Lower leg skin (tissue), 4 donors: ENCODE data around the gene PRPF31. TPM values are rescaled to one million over a fixed set of nuclear protein-coding genes. Genes with fewer than 3 reads are reported as not detected.

ENCODE experiments used
- DNase-seq, 2 donors: peaks; one replicate each; pipeline ENCODE4 v3.0.0-alpha.2; 2019; ENCODE audit warnings: low spot score in 2 of 2
- H3K4me3 ChIP-seq: fragments of 200-600 bp; sonication (generic); 2 replicates; pipeline ENCODE4 v1.5.1; 2017; ENCODE audit warnings: mild to moderate bottlenecking, low read depth; ENCODE audit not compliant: poor library complexity, severe bottlenecking
- POLR2A ChIP-seq, 2 donors: fragments of 450-650 bp; IDR thresholded peaks; one replicate each; pipeline ENCODE4 v1.6.1; 2016 to 2017; ENCODE audit warnings: antibody characterized with exemption in 2 of 2, mild to moderate bottlenecking in 1 of 2, moderate library complexity in 1 of 2
- WGBS, 2 donors: methylation state at CpG; one replicate each; pipeline ENCODE4 v1.1.5; 2018; 5-methylcytosine and 5-hydroxymethylcytosine counted together
- intact Hi-C: fragments of 100-400 bp; cut with DNase I; formaldehyde crosslinking; loops from one replicate; pipeline ENCODE4 v1.15.0; 2023; ENCODE audit warnings: low total_unique reads
- total RNA-seq, 4 donors: library from RNA; depleted of rRNA; stranded (reverse); fragments of >200 nt; gene quantifications; one replicate each; pipeline ENCODE4 v1.1.0, GENCODE V29; 2016
- TF ChIP-seq, protein P1 (sequence below), 3 donors: fragments of 450-650 bp; IDR thresholded peaks; one replicate each; pipeline ENCODE4 v1.5.1; 2016; ENCODE audit warnings: antibody characterized with exemption in 3 of 3, mild to moderate bottlenecking in 3 of 3, moderate library complexity in 2 of 3

The PRPF31 gene
- total RNA-seq, 4 donors from 2014 or later: 39.2 to 65.1 (median 47.3) TPM

DNA sequence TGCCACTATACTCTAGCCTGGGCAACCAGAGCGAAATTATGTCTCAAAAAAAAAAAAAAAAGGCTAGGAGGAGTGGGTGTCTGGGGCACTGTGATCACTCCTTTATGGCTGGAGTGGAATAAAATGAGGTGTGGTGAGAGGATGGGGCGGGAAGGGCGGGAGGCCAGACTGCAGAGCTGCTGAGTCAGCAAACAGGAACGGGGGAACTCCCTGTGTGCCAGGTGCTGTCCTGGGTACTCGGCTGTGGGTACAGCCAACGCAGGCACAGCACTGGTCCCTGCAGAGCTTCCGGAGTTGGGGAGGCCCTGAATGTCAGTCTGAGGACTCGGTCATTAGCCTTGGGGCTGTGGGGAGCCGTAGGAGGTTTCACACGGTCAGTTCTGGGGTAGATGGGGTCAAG is 5.7 kb downstream of the PRPF31 start:
- DNase-seq: no peak
- WGBS, 2 donors: 79 to 83% methylated on average over 10 of the region's 10 CpGs
- intact Hi-C loops: no loop called here
- no peak for TF ChIP-seq POLR2A (IDR thresholded peaks at IDR 0.05)
- TF ChIP-seq, protein P1, sequence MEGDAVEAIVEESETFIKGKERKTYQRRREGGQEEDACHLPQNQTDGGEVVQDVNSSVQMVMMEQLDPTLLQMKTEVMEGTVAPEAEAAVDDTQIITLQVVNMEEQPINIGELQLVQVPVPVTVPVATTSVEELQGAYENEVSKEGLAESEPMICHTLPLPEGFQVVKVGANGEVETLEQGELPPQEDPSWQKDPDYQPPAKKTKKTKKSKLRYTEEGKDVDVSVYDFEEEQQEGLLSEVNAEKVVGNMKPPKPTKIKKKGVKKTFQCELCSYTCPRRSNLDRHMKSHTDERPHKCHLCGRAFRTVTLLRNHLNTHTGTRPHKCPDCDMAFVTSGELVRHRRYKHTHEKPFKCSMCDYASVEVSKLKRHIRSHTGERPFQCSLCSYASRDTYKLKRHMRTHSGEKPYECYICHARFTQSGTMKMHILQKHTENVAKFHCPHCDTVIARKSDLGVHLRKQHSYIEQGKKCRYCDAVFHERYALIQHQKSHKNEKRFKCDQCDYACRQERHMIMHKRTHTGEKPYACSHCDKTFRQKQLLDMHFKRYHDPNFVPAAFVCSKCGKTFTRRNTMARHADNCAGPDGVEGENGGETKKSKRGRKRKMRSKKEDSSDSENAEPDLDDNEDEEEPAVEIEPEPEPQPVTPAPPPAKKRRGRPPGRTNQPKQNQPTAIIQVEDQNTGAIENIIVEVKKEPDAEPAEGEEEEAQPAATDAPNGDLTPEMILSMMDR (IDR thresholded peaks at IDR 0.05): no peak
- H3K4me3 ChIP-seq: no peak overlapping the region

- 87 to 88% methylated on average over 15 to 17 of the region's 17 CpGs for WGBS, 2 donors
- no peak for TF ChIP-seq POLR2A (IDR thresholded peaks at IDR 0.05)
- TF ChIP-seq, protein P1 (IDR thresholded peaks at IDR 0.05): no peak
- H3K4me3 ChIP-seq: no peak overlapping the region
- no peak for DNase-seq
- intact Hi-C loops: no loop called here
Observed at GRCh38 chr19:54123682-54124081, 8.1 kb downstream of the PRPF31 start.

DNA sequence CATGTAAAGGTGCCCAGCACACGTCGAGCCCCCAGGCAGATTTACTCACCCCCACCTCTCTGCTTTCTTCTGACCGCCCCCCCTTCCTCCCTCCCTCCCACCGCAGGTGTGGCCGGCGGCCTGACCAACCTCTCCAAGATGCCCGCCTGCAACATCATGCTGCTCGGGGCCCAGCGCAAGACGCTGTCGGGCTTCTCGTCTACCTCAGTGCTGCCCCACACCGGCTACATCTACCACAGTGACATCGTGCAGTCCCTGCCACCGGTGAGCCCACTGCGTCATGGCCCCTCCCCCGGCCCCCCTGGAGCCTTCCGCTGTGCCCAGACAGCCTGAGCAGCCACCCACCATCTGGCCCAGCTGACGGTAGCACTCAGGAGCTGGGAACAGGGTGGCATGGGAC is 8.8 kb downstream of the PRPF31 start:
- H3K4me3 ChIP-seq: no peak overlapping the region
- 92 to 93% methylated on average over 18 to 19 of the region's 19 CpGs for WGBS, 2 donors
- intact Hi-C loops: no loop called here
- no peak for DNase-seq
- TF ChIP-seq, protein P1 (IDR thresholded peaks at IDR 0.05): no peak
- no peak for TF ChIP-seq POLR2A (IDR thresholded peaks at IDR 0.05)

- no peak overlapping the region for H3K4me3 ChIP-seq
- intact Hi-C loops: no loop called here
- DNase-seq: no peak
- 85 to 89% methylated on average over 5 to 9 of the region's 9 CpGs for WGBS, 2 donors
- TF ChIP-seq POLR2A (IDR thresholded peaks at IDR 0.05): no peak
- TF ChIP-seq, protein P1 (IDR thresholded peaks at IDR 0.05): no peak
Observed at GRCh38 chr19:54125713-54126112, 10.2 kb downstream of the PRPF31 start.

DNA sequence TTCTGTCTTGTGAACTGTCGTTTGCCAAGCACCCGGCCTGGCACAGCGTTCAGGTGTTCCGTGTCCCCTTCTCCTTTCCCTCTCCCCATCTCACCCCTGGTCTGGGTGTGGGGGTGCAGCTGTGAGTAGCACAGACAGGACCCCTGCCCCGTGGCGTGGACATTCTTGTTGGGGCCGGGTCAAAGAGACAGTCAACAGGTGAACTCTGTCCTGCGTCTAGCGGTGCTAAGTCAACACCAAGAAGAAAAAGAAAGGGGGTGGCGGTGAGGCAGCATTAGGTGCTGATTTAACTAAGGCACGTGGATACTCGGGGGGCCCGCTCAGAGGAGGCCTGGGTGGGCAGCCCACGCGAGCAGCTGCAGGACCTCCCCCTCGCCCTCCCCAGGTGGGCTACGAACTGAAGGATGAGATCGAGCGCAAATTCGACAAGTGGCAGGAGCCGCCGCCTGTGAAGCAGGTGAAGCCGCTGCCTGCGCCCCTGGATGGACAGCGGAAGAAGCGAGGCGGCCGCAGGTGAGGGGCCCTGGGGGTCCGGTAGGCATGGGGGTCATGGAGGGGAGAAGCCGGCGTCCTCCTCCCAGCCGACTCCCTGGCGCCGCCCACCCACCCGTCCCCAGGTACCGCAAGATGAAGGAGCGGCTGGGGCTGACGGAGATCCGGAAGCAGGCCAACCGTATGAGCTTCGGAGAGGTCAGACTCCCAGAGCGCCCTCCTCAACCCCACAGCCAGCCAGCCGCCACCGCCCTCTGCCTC is 12.3 kb downstream of the PRPF31 start:
- TF ChIP-seq, protein P1 (IDR thresholded peaks at IDR 0.05): no peak
- no peak for TF ChIP-seq POLR2A (IDR thresholded peaks at IDR 0.05)
- no peak overlapping the region for H3K4me3 ChIP-seq
- no peak for DNase-seq
- intact Hi-C loops: no loop called here
- WGBS, 2 donors: 94% methylated on average over 34 to 44 of the region's 44 CpGs

DNA sequence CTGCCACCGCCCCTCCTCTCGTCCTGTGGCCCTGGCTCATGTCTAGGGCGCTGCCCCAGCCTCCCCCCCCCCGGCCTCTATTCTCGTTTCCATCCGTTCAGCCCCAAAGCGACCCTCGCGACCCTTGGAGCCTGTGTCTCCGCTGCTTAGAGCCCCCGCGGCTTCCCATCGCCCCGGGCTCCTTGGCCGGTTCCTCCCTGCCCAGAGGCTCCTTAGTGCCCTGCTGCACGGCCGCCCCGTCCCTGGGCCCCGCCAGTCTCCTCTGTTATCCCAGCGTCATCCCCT is 12.8 kb downstream of the PRPF31 start:
- no peak overlapping the region for H3K4me3 ChIP-seq
- WGBS, 2 donors: 92 to 93% methylated on average over 20 of the region's 20 CpGs
- intact Hi-C loops: no loop called here
- DNase-seq: no peak
- TF ChIP-seq, protein P1 (IDR thresholded peaks at IDR 0.05): no peak
- TF ChIP-seq POLR2A (IDR thresholded peaks at IDR 0.05): no peak
